Brain microvascular endothelial cell (primary cell): ENCODE results near the gene DDAH1.

ENCODE experiments used
- DNase-seq: peaks from one replicate; pipeline ENCODE4 v3.0.0-alpha.2; 2020
- H3K27ac ChIP-seq: fragments of 250-450 bp; sonication (Bioruptor Pico); 2 replicates; pipeline ENCODE4 v1.5.1; 2020; ENCODE audit warnings: mild to moderate bottlenecking, moderate library complexity
- H3K27me3 ChIP-seq: fragments of 250-450 bp; sonication (Bioruptor Pico); replicated peaks from 2 replicates; pipeline ENCODE4 v1.5.1; 2020; ENCODE audit warnings: mild to moderate bottlenecking
- H3K36me3 ChIP-seq: fragments of 250-450 bp; sonication (Bioruptor Pico); replicated peaks from 2 replicates; pipeline ENCODE4 v1.5.1; 2020; ENCODE audit warnings: mild to moderate bottlenecking
- H3K4me3 ChIP-seq: 2 replicates; pipeline ENCODE4 v1.5.1; 2011; ENCODE audit warnings: low read depth, mild to moderate bottlenecking, control low read depth, low read length, moderate library complexity
- in situ Hi-C: cut with HindIII; loops from 2 replicates; pipeline ENCODE4 v1.10.0; 2017; ENCODE audit warnings: low sequenced_read_pairs, low pct_ligation_motif_present
- TF ChIP-seq, protein P1 (sequence below): IDR thresholded peaks from 2 replicates; pipeline ENCODE4 v1.5.1; 2011; ENCODE audit warnings: low read depth, mild to moderate bottlenecking, moderate library complexity, low read length, control low read depth, inconsistent platforms; ENCODE audit errors: missing control alignments

Gene DDAH1

DNA sequence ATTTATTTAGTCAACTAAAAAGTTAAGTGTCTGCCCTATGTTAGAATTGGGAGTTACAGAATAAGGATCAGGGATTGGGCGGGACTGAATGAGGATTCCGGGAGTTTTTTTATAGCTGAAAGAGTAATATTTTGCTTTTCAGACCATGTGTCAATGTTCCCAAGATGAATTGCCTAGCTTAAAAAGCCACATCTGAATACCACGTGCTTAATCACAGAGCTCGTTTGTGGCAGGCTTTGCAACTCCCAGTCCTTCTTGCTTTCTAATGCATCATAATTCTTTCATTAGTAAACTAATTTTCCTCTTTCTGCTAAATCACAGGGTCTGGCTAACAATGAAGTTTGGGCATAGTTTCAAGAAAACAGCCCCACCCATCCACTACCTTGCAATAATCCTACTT, 184.3 kb downstream of the DDAH1 start:
- Histone ChIP-seq H3K36me3 (no peaks in the 10 kb centered on the region), H3K27me3 (no peaks in the 10 kb centered on the region), H3K27ac (no peak overlapping the region), H3K4me3 (no peak overlapping the region)
- TF ChIP-seq, protein P1, sequence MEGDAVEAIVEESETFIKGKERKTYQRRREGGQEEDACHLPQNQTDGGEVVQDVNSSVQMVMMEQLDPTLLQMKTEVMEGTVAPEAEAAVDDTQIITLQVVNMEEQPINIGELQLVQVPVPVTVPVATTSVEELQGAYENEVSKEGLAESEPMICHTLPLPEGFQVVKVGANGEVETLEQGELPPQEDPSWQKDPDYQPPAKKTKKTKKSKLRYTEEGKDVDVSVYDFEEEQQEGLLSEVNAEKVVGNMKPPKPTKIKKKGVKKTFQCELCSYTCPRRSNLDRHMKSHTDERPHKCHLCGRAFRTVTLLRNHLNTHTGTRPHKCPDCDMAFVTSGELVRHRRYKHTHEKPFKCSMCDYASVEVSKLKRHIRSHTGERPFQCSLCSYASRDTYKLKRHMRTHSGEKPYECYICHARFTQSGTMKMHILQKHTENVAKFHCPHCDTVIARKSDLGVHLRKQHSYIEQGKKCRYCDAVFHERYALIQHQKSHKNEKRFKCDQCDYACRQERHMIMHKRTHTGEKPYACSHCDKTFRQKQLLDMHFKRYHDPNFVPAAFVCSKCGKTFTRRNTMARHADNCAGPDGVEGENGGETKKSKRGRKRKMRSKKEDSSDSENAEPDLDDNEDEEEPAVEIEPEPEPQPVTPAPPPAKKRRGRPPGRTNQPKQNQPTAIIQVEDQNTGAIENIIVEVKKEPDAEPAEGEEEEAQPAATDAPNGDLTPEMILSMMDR = no peak
- no peak for DNase-seq
- in situ Hi-C loops = no loop called here

DNA sequence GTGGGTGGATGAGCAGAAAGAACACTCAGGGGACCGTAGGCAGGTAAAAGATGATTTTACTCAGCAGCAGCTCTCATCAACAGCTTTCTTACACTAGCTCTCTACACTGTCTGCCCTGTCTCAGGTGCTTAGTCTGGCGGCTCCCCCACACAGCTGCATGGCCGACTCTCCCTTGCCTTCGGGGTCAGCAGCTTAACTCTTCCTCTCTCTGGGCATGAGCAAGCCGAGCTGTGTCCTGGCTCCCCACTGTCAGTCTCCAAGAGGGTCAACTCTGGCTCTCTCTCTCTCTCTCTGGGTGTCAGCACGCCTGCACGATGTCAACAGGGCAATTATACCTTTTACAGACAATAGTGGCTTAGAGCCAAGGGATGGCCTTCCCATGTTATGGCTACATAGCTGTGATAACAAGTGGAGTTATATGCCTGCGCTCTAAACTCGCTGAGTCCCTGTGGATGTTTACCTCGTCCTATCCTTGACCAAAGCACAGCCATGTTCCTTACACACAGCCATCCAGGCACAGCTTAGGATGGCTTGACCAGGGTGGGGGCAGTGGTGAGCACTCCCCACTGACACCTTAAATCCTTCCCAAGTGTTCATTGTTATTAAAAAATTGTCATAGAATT, 185.4 kb downstream of the DDAH1 start:
- Histone ChIP-seq H3K4me3 (no peak overlapping the region), H3K27ac (peak overlapping the region; percentile 67), H3K36me3 (no peaks in the 10 kb centered on the region), H3K27me3 (no peaks in the 10 kb centered on the region)
- in situ Hi-C loops = no loop called here
- TF ChIP-seq, protein P1 = no peak
- no peak for DNase-seq

DNA sequence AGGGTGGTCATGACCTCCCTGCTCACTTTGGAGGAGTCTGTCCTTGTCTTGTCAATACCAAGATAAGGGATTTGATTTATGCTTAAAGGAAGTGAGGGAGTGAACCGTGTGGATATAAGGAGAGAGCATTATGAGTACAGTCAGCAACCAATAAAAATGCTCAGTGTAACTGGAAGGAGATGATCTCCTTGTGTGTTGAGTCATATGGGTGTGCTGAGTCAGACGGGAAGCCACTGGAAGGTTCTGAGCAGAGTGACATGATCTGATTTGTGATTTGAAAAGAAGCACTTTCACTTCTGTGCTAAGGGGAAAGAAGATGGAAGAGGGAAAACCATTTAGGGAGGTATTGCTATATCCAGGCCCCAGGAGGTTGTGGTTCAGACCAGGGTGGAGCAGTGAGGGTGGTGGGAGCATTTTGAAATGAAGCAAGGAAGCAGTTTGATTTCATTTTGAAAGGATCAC, 186.1 kb downstream of the DDAH1 start:
- in situ Hi-C loops = no loop called here
- peak overlapping the region; percentile 35 for H3K4me3 ChIP-seq
- TF ChIP-seq, protein P1 = no peak
- no peaks in the 10 kb centered on the region for H3K27me3 ChIP-seq
- peak; percentile 94 for DNase-seq
- peak overlapping the region; percentile 67 for H3K27ac ChIP-seq
- no peaks in the 10 kb centered on the region for H3K36me3 ChIP-seq

DNA sequence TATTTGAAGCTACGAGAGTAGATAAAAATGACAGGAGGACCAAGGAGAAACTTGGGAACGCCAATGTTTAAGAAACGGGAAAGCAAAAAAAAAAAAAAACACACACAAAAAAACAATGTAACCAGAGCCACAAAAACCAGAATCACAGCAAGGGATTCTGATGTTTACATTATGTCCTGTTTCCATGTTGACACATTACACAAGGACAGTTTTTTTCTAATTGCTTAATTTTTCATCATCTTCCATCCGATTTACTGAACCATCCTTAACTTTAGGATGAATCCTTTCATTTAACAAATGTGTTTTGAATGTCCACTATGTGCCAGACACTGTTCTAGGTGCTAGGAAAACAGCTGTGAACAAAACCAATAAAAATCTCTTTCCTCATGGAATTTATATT, 187.2 kb downstream of the DDAH1 start:
- Histone ChIP-seq H3K4me3 (no peak overlapping the region), H3K27ac (no peak overlapping the region), H3K27me3 (no peaks in the 10 kb centered on the region), H3K36me3 (no peaks in the 10 kb centered on the region)
- in situ Hi-C loops = no loop called here
- DNase-seq = no peak
- TF ChIP-seq, protein P1 = no peak

DNA sequence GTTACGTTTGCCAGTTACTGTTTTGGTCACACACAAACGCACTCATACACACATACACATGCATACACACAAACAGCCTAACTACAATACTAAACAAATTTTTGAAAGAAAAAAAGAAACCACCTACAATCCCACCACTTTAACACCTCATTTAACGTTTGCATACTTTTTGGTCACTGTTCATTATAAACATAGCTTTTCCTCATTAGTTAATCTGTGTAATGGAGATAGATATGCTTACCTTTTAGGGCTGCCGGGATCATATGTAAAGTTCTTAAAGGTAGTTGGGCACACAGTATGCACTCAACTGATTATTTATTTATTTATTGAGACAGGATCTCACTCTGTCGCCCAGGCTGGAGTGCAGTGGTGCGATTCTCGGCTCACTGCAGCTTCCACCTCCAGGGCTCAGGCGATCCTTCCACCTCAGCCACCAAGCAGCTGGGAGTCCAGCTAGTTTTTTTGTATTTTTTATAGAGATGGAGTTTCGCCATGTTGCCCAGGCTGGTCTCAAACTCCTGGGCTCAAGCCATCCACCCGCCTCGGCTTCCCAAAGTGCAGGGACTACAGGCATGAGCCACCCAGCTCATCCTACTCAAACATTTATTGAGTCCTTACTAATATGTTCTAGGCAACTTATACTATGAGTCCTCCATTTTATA, 187.8 kb downstream of the DDAH1 start:
- in situ Hi-C loops = no loop called here

More for the DNA sequence above, 187.8 kb downstream of the DDAH1 start:
- TF ChIP-seq, protein P1 = no peak
- peak overlapping the region; percentile 92 for H3K27ac ChIP-seq
- no peaks in the 10 kb centered on the region for H3K36me3 ChIP-seq
- H3K4me3 ChIP-seq = peak overlapping the region; percentile 94
- H3K27me3 ChIP-seq = no peaks in the 10 kb centered on the region
- no peak for DNase-seq
